DMS153 treated with DMSO at 0.1 percent for 48 hours (cell line): ENCODE measurements around the gene MEGF6.

ENCODE experiments used
- DNase-seq: peaks from one replicate; lab custom pipeline; 2025; ENCODE audit not compliant: unreplicated experiment; lab: John Stamatoyannopoulos, UW

MEGF6 gene

GRCh38 chr1:3527774-3528173 lies 83.5 kb downstream of the MEGF6 start:
- DNase-seq, result no peak

GRCh38 chr1:3525551-3526482 lies 85.5 kb downstream of the MEGF6 start:
- DNase-seq, result no peak

- no peak for DNase-seq
Measured at GRCh38 chr1:3524556-3525203, 86.6 kb downstream of the MEGF6 start.

GRCh38 chr1:3523980-3524379 lies 87.3 kb downstream of the MEGF6 start:
- DNase-seq, result no peak

GRCh38 chr1:3522564-3523265 lies 88.6 kb downstream of the MEGF6 start:
- DNase-seq, result no peak

- DNase-seq, result no peak
Measured at GRCh38 chr1:3522112-3522511, 89.2 kb downstream of the MEGF6 start.

GRCh38 chr1:3521426-3521825 lies 89.9 kb downstream of the MEGF6 start:
- DNase-seq, result no peak

- DNase-seq, result no peak
Measured at GRCh38 chr1:3520419-3521378, 90.6 kb downstream of the MEGF6 start.

GRCh38 chr1:3519301-3519885 lies 91.9 kb downstream of the MEGF6 start:
- DNase-seq, result no peak

GRCh38 chr1:3518756-3519155 lies 92.6 kb downstream of the MEGF6 start:
- DNase-seq, result no peak

- no peak for DNase-seq
Measured at GRCh38 chr1:3518256-3518655, 93.1 kb downstream of the MEGF6 start.

GRCh38 chr1:3516911-3517675 lies 94.2 kb downstream of the MEGF6 start:
- no peak for DNase-seq

GRCh38 chr1:3516481-3516869 lies 94.8 kb downstream of the MEGF6 start:
- no peak for DNase-seq

GRCh38 chr1:3515774-3516480 lies 95.4 kb downstream of the MEGF6 start:
- DNase-seq, result no peak

GRCh38 chr1:3515272-3515671 lies 96.0 kb downstream of the MEGF6 start:
- no peak for DNase-seq

- DNase-seq, result no peak
Measured at GRCh38 chr1:3514404-3514803, 96.9 kb downstream of the MEGF6 start.

- no peak for DNase-seq
Measured at GRCh38 chr1:3511856-3512255, 99.5 kb downstream of the MEGF6 start.

- no peak for DNase-seq
Measured at GRCh38 chr1:3511306-3511705, 100.0 kb downstream of the MEGF6 start.

- DNase-seq, result no peak
Measured at GRCh38 chr1:3510956-3511250, 100.4 kb downstream of the MEGF6 start.
